Activated naive CD4-positive, alpha-beta T cell treated with anti-CD3 and anti-CD28 coated beads, Interleukin-2, amount 10 ng/mL, durations not matched to agents 7 days and 5 days (primary cell): Measurements from ENCODE around the gene NOXO1.
"Not testable (repeated sequence)": the region's sequence is repeated elsewhere in the genome, so short reads cannot be mapped to it uniquely, and the experiment has no call there.

Experiments used
- CTCF ChIA-PET: fragments of 350-600 bp; sonication (Branson Sonifier 250); formaldehyde crosslinking; loops from one replicate; lab custom pipeline; 2021; ENCODE audit warnings: antibody characterized with exemption; lab: Charles Lee
- DNase-seq: peaks from one replicate; pipeline ENCODE4 v3.0.0-alpha.2; 2020
- H3K27ac Mint-ChIP-seq: one replicate; pipeline ENCODE4 v1.8.0; 2021; ENCODE audit warnings: mild to moderate bottlenecking, moderate library complexity, mixed read lengths
- H3K27me3 Mint-ChIP-seq: one replicate; pipeline ENCODE4 v1.8.0; 2021; ENCODE audit warnings: mild to moderate bottlenecking, mixed read lengths
- H3K36me3 Mint-ChIP-seq: one replicate; pipeline ENCODE4 v1.8.0; 2021; ENCODE audit warnings: mixed read lengths
- H3K4me1 Mint-ChIP-seq: one replicate; pipeline ENCODE4 v1.8.0; 2021; ENCODE audit warnings: mixed read lengths
- H3K4me3 Mint-ChIP-seq: one replicate; pipeline ENCODE4 v1.8.0; 2021; ENCODE audit warnings: mild to moderate bottlenecking, moderate library complexity, mixed read lengths
- H3K9me3 Mint-ChIP-seq: one replicate; pipeline ENCODE4 v1.8.0; 2021; ENCODE audit warnings: mixed read lengths

The NOXO1 gene

GRCh38 chr16:1962161-1963153 lies 18.8 kb downstream of the NOXO1 start:
- Mint-ChIP-seq H3K4me1 (peaks cover 51% of the 10 kb centered on the region), H3K36me3 (peaks cover 32% of the 10 kb centered on the region), H3K27ac (peak overlapping the region; percentile 94), H3K4me3 (peak overlapping the region; percentile 92)
- CTCF ChIA-PET, DNase-seq, H3K9me3 Mint-ChIP-seq, H3K27me3 Mint-ChIP-seq: not testable (repeated sequence)

- DNase-seq = no peak
- Mint-ChIP-seq H3K36me3 (peaks cover 32% of the 10 kb centered on the region), H3K4me1 (peaks cover 50% of the 10 kb centered on the region), H3K9me3 (no peaks in the 10 kb centered on the region), H3K27me3 (peaks cover 5% of the 10 kb centered on the region), H3K27ac (peak overlapping the region; percentile 94), H3K4me3 (peak overlapping the region; percentile 46)
- CTCF ChIA-PET = no interaction called here
These were observed 19.6 kb downstream of the NOXO1 start for GRCh38 chr16:1961651-1962067.

- Mint-ChIP-seq H3K9me3 (no peaks in the 10 kb centered on the region), H3K27me3 (peaks cover 11% of the 10 kb centered on the region), H3K4me1 (peaks cover 50% of the 10 kb centered on the region), H3K36me3 (peaks cover 32% of the 10 kb centered on the region), H3K27ac (peak overlapping the region; percentile 94), H3K4me3 (peak overlapping the region; percentile 95)
- DNase-seq = no peak
- CTCF ChIA-PET = interaction anchor here (1.5 kb wide), 1 partner anchor 11 kb away, joined by 3 read pairs; the partner anchor contains the start of gene TBL3
These were observed 20.3 kb downstream of the NOXO1 start for GRCh38 chr16:1960665-1961630.

GRCh38 chr16:1959269-1960039 lies 21.8 kb downstream of the NOXO1 start, which contains the start of gene NDUFB10:
Gene NDUFB10, plus strand, starts transcription at chr16:1959538. Its CDS starts 87 bp downstream, at chr16:1959625.
- H3K27ac Mint-ChIP-seq = peak within 1 kb of the TSS; percentile 94
- CTCF ChIA-PET = interaction anchor here (1.8 kb wide), 1 partner anchor 12 kb away, joined by 4 read pairs; the partner anchor contains the start of gene TBL3
- peaks cover 28% of the 10 kb centered on the region for H3K36me3 Mint-ChIP-seq
- DNase-seq = peak; percentile 94
- H3K9me3 Mint-ChIP-seq = no peaks in the 10 kb centered on the region
- H3K4me3 Mint-ChIP-seq = peak within 1 kb of the TSS; percentile 95
- peaks cover 44% of the 10 kb centered on the region for H3K4me1 Mint-ChIP-seq
- H3K27me3 Mint-ChIP-seq = peaks cover 20% of the 10 kb centered on the region

GRCh38 chr16:1958715-1959268 lies 22.5 kb downstream of the NOXO1 start:
- H3K27ac Mint-ChIP-seq = peak overlapping the region; percentile 62
- H3K27me3 Mint-ChIP-seq = peaks cover 21% of the 10 kb centered on the region
- H3K4me3 Mint-ChIP-seq = peak overlapping the region; percentile 95
- DNase-seq = no peak
- CTCF ChIA-PET = interaction anchor here (1.8 to 2.2 kb wide), 2 partner anchors 13 kb away, joined by 4 to 6 read pairs; partner anchors contain the start of gene TBL3
- peaks cover 23% of the 10 kb centered on the region for H3K36me3 Mint-ChIP-seq
- peaks cover 40% of the 10 kb centered on the region for H3K4me1 Mint-ChIP-seq
- H3K9me3 Mint-ChIP-seq = no peaks in the 10 kb centered on the region

GRCh38 chr16:1958143-1958491 lies 23.2 kb downstream of the NOXO1 start:
- H3K27ac Mint-ChIP-seq, H3K9me3 Mint-ChIP-seq, DNase-seq, H3K4me3 Mint-ChIP-seq: not testable (repeated sequence)
- H3K36me3 Mint-ChIP-seq = peaks cover 20% of the 10 kb centered on the region
- peaks cover 34% of the 10 kb centered on the region for H3K4me1 Mint-ChIP-seq
- H3K27me3 Mint-ChIP-seq = peaks cover 21% of the 10 kb centered on the region
- CTCF ChIA-PET = interaction anchor here (0.9 to 2.2 kb wide), 3 partner anchors 12 to 183 kb away, joined by 3 to 6 read pairs (median 4); partner anchors contain the start of gene TBL3

- H3K9me3 Mint-ChIP-seq, H3K27ac Mint-ChIP-seq, H3K4me3 Mint-ChIP-seq, DNase-seq: not testable (repeated sequence)
- Mint-ChIP-seq H3K4me1 (peaks cover 28% of the 10 kb centered on the region), H3K36me3 (peaks cover 15% of the 10 kb centered on the region), H3K27me3 (peaks cover 24% of the 10 kb centered on the region)
- CTCF ChIA-PET = interaction anchor here (0.9 to 2.2 kb wide), 2 partner anchors 12 to 183 kb away, joined by 3 to 6 read pairs; no protein-coding TSS in a partner anchor
These were observed 23.7 kb downstream of the NOXO1 start for GRCh38 chr16:1957434-1958142.

GRCh38 chr16:1953734-1954133 lies 27.5 kb downstream of the NOXO1 start:
- DNase-seq = no peak
- Mint-ChIP-seq H3K27me3 (peaks cover 31% of the 10 kb centered on the region), H3K4me3 (no peak overlapping the region), H3K9me3 (no peaks in the 10 kb centered on the region), H3K36me3 (no peaks in the 10 kb centered on the region), H3K27ac (no peak overlapping the region), H3K4me1 (peaks cover 2% of the 10 kb centered on the region)
- CTCF ChIA-PET = no interaction called here

GRCh38 chr16:1950559-1950958 lies 30.7 kb downstream of the NOXO1 start:
- CTCF ChIA-PET = interaction anchor here (1.2 kb wide), 1 partner anchor 54 kb away, joined by 3 read pairs; no protein-coding TSS in a partner anchor
- Mint-ChIP-seq H3K4me3 (no peak overlapping the region), H3K27me3 (peaks cover 17% of the 10 kb centered on the region), H3K27ac (no peak overlapping the region), H3K4me1 (no peaks in the 10 kb centered on the region), H3K9me3 (no peaks in the 10 kb centered on the region), H3K36me3 (no peaks in the 10 kb centered on the region)
- no peak for DNase-seq

- H3K27me3 Mint-ChIP-seq = peaks cover 17% of the 10 kb centered on the region
- H3K9me3 Mint-ChIP-seq = no peaks in the 10 kb centered on the region
- CTCF ChIA-PET = no interaction called here
- no peaks in the 10 kb centered on the region for H3K36me3 Mint-ChIP-seq
- H3K4me3 Mint-ChIP-seq = no peak overlapping the region
- no peak for DNase-seq
- no peak overlapping the region for H3K27ac Mint-ChIP-seq
- H3K4me1 Mint-ChIP-seq = no peaks in the 10 kb centered on the region
These were observed 31.2 kb downstream of the NOXO1 start for GRCh38 chr16:1950047-1950446.

GRCh38 chr16:1949507-1949906 lies 31.8 kb downstream of the NOXO1 start:
- CTCF ChIA-PET = no interaction called here
- Mint-ChIP-seq H3K4me1 (peaks cover under 1% of the 10 kb centered on the region), H3K36me3 (no peaks in the 10 kb centered on the region), H3K9me3 (no peaks in the 10 kb centered on the region), H3K4me3 (no peak overlapping the region), H3K27ac (no peak overlapping the region), H3K27me3 (peaks cover 12% of the 10 kb centered on the region)
- DNase-seq = no peak

GRCh38 chr16:1947369-1947670 lies 33.9 kb downstream of the NOXO1 start:
- Mint-ChIP-seq H3K4me3 (no peak overlapping the region), H3K9me3 (no peaks in the 10 kb centered on the region), H3K36me3 (no peaks in the 10 kb centered on the region), H3K27me3 (peaks cover 4% of the 10 kb centered on the region), H3K27ac (no peak overlapping the region), H3K4me1 (peaks cover 18% of the 10 kb centered on the region)
- no peak for DNase-seq
- CTCF ChIA-PET = no interaction called here
